GM18909 (cell line): ENCODE results near the gene EBI3.
"Not testable (repeated sequence)": the region's sequence is repeated elsewhere in the genome, so short reads cannot be mapped to it uniquely, and the experiment has no call there.

ENCODE experiments used
- ATAC-seq: cut with Tn5 transposase; IDR thresholded peaks from one replicate; pipeline ENCODE4 v1.9.1; 2021; ENCODE audit warnings: mild to moderate bottlenecking; ENCODE audit not compliant: unreplicated experiment, poor library complexity

EBI3 gene

DNA sequence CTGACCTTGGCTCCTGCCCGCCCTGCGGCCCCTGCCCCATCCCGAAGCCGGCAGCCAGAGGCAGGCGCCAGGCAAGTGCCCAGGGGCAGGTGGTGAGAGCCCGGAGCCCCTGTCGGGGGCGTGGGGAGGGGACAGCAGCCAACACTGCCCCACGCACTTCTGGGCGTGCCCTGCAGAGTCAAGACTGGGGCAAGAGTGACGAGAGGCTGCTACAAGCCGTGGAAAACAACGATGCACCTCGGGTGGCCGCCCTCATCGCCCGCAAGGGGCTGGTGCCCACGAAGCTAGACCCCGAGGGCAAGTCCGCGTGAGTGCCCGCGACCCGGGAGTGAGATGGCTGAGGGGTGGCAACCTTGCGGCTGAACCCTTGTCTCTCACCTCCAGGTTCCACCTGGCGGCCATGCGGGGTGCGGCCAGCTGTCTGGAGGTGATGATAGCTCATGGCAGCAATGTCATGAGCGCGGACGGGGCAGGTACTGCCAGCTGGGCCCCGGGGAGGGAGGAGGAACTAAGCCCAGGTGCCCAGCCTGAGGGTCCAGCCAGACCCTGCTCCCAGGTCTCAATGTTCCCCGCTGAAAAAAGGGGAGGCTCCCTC lies 29.5 kb upstream of the EBI3 start:
- no peak for ATAC-seq

DNA sequence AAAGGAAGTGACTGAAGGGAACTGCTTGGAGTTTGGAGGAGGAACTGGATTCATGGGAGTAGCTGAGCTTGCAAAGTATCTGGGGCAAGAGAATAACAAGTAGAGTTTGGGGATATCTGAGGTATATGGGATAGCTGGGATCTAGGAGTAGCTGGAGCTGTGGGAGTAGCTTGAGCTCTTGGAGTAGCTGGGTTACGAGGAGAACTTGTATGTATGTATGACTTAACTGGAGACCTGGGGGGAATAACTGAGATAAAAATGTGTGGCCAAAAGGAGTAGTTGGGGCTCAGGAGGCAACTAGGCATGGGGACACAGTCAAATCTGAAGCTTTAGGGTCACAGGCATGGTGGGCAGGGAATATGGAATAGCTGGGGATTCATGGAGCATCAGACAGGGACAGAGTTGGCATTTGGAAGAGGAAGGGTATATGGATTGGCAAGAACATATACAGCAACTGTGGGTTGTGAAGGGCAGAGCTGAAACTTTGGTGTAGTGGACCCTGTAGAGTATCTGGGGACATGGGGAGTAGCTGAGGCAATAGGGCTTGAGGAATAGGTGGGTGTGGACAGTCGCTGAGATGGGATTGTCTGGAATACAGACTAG lies 28.3 kb upstream of the EBI3 start:
- ATAC-seq: no peak

DNA sequence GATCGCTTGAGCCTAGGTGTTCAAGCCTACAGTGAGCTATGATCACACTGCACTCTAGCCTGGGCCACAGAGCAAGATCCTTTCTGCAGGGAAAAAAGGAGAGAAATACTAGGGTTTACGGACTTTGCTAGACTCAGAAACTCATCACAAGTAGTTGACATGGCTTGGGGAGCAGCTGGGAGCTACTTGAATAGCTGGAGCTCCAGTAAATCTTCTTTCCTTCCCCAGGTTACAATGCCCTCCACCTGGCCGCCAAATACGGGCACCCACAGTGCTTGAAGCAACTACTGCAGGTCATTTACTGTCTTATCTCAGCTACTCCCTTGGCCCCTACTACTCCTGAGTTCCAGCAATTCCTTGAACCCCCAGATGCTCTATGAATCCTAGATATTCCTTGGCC lies 27.5 kb upstream of the EBI3 start:
- no peak for ATAC-seq

DNA sequence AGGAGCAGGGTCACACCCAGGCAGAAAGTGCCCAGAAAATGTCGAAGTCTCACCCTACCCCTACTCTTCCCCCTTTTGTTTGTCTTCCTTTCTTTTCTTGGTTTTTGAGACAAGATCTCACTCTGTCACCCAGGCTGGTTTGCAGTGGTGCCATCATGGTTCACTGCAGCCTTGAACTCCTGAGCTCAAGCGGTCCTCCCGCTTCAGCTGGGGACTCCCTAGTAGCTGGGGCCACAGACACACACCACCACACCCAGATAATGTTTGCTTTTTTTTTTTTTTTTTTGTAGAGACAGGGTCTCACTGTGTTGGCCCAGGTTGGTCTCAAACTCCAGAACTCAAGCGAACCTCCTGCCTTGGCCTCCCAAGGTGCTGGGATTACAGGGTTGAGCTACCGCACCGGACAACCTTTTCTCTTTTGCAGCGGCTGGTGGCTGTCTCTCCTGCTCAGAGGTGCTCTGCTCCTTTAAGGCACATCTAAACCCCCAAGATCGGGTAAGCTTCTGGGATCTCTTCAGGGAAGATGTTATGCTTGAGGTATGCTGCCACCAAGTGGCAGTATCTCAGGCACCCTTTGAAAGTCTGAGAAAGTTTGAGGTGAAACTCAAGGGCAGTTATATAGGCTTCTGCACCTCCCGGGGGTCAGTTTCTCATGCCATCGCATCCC lies 22.4 kb upstream of the EBI3 start:
- ATAC-seq: no peak

DNA sequence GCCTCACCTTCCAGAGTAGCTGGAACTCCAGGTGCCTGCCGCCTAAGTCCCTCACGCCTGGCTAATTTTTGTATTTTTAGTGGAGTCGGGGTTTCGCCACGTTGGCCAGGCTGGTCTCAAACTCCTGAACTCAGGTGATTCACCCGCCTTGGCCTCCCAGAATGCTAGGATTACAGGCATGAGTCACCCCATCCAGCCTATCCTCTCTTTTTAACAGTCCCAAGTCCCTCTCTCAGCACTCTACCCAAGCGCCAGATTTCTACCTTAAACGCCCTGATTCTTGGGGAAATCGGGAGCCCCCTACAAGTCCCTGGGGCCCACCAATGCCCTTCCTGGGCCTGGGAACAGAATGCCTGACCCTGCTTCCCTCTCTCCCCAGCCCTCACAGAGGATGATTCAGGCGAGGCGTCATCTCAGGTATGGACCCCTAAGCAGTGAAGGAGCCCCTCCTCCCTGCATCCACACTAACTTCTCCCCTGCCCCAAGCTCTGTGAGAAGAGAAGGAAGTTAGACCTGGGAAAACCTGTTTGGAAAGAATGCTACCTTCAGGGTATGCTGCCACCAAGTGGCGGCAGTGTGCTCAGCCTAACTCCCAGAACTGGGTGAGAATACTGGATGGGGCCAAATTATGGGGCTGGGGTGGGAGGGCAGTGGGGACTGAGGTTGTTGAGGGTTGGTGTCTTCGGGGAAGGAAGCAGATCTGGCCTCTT lies 20.8 kb upstream of the EBI3 start:
- no peak for ATAC-seq

DNA sequence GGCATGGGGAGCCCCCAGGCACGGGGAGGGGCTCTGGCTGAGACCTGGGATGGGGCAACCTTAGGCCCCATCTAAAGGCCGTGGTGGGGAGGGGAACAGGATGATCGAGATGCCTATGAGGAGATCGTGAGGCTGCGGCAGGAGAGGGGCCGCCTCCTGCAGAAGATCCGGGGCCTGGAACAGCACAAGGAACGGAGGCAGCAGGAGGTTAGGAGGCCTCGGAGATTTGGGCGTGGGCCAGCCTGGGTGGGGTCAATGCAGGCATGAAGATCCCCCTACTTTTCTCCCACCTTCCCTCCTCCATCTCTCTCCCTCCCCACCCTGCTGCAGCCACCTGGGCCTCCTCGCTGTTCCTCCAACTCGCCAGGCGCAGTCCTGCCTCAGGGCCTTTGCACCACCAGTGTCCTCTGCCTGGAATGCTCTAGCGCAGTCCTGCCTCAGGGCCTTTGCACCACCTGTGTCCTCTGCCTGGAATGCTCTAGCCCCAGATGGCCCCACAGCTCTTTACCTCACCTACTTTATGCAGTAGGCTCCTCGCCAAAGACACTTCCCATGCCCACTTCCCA lies 19.1 kb upstream of the EBI3 start:
- no peak for ATAC-seq

DNA sequence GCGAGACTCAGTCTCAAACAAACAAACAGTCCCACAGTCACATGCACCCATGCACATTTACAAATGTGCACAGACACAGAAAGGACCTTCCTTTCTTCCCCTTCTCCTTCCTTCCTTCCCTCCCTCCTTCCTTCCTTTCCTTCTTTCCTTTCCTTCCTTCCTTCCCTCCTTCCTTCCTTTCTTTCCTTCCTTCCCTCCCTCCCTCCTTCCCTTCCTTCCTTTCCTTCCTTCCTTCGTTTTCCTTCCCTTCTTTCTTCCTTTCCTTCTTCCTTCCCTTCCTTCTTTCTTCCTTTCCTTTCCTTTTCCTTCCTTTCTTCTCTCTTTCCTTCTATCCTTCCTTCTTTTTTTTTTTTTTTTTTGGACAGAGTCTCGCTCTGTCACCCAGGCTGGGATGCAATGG lies 16.2 kb upstream of the EBI3 start:
- ATAC-seq: no peak

DNA sequence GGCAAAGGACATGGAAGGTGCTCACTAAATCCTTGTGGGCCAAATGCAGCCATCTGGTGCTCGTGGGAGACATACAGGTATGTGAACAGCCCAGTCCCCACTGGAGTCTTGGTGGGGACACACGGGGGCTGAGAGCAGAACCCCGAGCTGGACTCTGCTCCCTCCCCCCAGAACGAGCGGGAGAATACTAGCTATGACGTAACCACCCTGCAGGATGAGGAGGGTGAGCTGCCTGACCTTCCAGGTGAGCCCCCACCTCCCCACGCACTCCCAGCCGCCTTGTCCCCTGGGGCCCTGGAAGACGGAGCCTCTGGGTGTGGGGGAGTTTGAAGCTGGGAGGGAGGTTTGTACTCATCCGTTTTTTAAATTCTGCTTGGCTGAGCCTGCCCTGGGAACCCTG lies 13.5 kb upstream of the EBI3 start:
- no peak for ATAC-seq

DNA sequence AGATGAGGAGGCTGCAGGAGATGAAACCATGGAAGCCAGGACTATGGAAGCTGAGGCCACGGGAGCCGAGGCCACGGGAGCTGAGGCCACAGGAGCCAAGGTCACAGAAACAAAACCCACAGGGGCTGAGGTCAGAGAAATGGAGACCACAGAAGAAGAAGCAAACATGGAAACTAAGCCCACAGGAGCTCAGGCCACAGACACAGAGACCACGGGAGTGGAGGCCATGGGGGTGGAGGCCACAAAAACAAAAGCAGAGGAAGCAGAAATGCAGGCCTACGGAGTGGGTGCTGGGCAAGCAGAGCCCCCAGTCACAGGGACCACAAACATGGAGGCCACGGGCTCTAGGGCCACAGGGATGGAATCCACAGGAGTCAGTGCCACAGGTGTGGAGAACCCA lies 12.5 kb upstream of the EBI3 start:
- ATAC-seq: no peak

DNA sequence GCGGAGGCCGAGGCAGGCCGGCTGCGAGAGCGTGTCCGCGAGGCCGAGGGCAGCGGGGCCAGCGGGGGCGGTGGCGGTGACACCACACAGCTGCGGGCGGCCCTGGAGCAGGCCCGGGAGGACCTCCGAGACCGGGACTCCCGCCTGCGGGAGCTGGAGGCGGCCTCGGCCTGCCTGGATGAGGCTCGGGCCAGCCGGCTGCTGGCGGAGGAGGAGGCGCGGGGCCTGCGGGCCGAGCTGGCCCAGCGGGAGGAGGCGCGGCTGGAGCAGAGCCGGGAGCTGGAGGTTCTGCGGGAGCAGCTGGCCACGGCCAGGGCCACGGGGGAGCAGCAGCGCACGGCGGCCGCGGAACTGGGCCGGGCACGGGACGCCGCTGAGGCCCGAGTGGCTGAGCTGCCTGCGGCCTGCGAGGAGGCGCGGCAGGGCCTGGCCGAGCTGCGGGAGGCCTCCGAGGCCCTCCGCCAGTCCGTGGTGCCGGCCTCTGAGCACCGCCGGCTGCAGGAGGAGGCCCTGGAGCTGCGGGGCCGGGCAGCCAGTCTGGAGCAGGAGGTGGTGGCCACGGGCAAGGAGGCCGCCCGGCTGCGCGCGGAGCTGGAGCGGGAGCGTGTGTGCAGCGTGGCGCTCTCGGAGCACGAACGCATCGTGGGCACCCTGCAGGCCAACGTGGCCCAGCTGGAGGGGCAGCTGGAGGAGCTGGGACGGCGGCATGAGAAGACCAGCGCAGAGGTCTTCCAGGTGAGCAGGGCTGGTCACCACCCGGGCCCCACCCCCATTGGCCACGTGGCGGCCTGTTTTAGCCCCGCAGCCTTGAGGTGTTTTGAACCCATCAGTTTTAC lies 11.7 kb upstream of the EBI3 start:
- ATAC-seq: no peak

DNA sequence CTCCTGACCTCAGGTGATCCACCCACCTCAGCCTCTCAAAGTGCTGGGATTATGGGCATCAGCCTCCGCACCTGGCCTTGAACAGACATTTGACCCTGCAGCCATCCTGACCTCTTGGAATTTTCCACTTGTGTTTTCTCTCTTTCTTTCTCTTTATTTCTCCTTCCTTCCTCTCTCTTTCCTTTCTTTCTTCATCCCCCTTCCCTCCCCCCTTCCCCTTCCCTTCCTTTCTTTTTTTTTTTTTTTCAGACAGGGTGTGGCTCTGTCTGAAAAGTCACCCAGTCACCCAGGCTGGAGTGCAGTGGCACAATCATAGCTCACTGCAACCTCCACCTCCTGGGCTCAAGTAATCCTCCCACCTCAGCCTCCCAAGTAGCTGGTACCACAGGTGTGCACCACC lies 10.8 kb upstream of the EBI3 start:
- ATAC-seq: not testable (repeated sequence)

DNA sequence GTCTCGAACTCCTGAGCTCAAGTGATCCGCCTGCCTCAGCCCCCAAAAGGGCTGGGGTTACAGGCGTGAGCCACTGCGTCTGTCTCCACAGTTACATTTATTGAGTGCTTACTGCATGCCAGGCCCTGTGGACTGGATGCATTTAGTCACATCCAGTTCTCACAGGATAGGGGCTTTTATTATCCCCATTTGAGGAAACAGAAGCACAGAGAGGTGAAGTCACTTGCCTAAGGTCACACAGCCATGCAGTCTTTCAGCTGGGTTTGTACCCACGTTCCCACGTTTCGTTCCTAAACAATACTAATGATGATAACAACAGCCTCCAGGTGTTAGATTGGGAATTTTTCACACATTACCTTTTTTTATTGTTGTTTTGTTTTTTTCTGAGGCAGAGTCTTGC lies 9.1 kb upstream of the EBI3 start:
- no peak for ATAC-seq

DNA sequence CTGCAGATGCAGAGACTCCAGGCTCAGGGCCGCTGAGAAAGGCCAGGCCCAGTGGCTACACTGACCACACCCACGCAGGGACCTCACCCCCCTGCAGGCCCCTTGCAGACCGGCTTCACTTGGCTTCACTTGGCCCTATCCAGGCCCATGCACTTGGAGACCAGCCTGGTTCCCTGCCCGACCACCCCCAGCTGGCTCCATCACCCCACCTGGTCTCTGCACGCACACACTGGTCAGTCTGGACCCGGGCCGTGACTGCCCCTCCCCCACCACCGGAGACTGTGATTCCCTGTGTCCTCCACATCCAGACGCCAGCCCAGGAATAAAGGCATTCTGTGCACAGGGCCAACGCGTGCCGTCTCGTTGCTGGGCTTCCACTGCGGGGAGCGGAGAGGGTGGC lies 4.9 kb upstream of the EBI3 start:
- ATAC-seq: no peak

DNA sequence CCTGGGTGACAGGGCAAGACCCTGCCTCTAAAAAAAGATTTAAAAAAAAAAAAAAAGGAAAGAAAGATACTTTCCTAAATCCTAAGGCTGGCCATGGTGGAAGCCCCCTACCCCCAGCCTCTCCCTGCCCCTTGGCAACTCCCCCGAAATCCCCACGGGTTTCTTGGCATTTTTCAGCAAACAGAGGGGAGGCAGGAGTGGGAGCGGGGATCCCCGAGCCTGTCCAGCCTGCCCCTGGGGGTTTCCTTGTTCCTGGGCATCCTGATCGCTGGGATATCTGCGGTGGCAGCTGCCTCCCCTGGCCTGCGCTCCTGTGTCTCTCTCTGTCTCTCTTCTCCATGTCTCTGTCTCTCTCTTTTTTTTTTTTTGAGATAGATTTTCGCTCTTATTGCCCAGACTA lies 3.4 kb upstream of the EBI3 start:
- no peak for ATAC-seq

DNA sequence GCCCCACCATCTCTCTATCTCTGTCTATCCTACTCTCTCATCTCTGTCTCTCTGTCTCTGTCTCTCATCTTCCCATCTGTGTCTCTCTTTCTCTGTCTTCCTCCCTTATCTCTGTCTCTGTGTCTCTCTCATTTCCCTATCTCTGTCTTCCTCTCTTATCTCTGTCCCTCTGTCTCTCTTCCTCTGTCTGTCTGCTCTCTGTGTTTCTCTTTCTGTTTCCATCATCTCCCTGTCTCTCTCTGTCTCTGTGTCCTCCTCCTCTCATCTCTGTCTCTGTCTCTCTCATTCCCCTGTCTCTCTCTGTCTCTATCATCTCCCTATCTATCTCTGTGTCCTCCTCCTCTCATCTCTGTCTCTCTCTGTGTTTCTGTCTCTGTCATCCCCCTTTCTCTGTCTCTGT lies 1.6 kb upstream of the EBI3 start:
- ATAC-seq: no peak

DNA sequence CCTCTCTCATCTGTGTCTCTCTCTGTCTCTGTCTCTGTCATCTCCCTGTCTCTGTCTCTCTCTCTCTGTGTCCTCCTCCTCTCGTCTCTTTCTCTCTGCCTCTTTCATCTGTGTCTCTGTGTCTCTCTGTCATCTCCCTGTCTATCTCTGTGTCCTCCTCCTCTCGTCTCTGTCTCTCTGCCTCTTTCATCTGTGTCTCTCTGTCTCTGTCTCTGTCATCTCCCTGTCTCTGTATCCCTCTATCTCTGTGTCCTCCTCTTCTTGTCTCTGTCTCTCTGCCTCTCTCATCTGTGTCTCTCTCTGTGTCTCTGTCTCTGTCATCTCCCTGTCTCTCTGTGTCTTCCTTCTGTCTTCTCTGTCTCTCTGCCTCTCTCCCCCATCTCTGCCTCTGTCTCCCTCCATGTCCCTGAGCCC lies 551 bp upstream of the EBI3 start:
- ATAC-seq: no peak

DNA sequence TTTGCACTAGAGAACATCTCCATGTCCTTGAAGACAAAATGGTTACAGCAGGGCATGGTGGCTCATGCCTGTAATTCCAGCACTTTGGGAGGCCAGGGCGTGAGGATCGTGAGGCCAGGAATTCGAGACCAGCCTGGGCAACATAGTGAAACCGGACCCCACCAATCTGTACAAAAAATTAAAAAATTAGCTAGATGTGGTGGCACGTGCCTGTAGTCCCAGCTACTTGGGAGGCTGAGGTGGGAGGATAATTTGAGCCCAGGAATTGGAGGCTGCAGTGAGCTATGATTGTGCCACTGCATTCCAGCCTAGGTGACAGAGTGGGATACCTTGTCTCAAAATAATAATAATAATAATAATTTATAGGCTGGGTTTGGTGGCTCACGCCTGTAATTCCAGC lies 914 bp downstream of the EBI3 start:
- ATAC-seq: not testable (repeated sequence)

DNA sequence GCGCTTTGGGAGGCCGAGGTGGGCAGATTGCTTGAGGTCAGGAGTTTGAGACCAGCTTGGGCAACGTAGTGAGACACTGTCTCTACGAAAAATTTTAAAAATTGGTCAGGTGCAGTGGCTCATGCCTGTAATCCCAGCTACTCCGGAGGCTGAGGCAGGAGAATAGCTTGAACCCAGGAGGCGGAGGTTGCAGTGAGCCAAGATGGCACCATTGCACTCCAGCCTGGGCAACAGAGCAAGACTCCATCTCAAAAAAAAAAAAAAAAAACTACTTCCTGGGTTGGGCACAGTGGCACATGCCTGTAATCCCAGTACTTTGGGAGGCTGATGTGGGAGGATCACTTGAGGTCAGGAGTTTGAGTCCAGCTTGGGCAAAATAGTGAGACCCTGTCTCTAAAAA lies 2.2 kb downstream of the EBI3 start:
- not testable (repeated sequence) for ATAC-seq

DNA sequence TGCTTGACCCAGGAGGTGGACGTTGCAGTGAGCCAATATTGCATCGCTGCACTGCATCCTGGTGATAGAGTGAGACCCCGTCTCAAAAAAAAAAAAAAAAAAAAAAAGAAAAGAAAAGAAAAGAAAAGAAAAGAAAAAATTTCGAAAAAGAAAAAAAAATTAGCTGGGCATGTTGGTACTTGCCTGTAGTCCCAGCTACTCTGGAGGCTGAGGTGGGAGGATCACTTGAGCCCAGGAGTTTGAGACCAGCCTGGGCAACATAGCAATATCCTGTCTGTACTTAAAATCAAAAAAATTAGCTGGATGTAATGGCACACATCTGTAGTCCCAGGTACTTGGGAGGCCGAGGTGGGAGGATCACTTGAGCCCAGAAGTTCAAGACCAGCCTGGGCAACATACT lies 2.8 kb downstream of the EBI3 start:
- ATAC-seq: not testable (repeated sequence)

DNA sequence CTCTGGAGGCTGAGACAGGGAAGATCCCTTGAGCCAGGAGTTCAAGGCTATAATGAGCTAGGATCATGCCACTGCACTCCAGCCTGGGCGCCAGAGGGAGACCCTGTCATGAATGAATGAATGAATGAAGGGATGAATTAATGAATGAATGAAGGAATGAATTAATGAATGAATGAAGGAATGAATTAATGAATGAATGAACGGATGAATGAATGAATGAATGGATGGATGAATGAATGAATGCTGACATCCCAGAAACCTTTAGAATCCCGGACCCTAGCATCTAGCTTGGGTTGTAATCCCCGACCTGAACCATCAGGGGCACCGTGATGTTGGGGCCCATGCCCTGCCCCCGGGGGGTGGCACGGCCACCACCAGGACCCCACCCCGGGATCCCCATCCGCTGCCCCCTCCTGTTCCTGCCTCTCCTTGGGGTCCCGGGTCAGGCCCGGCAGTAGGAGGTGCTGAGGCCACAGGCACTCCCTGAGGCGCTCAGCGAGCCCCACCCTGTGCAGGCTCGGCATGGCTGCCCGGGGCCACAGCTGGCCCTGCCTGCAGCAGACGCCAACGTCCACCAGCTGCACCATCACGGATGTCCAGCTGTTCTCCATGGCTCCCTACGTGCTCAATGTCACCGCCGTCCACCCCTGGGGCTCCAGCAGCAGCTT lies 3.4 kb downstream of the EBI3 start:
- no peak for ATAC-seq
